HG03175 (cell line): Measurements from ENCODE around the gene EMX2.
"Not testable (repeated sequence)": the region's sequence is repeated elsewhere in the genome, so short reads cannot be mapped to it uniquely, and the experiment has no call there.

Source experiments
- ATAC-seq: cut with Tn5 transposase; IDR thresholded peaks from one replicate; pipeline ENCODE4 v1.9.1; 2021; ENCODE audit warnings: mild to moderate bottlenecking, moderate library complexity; ENCODE audit not compliant: unreplicated experiment

EMX2 gene

GRCh38 chr10:117555017-117555416 lies 12.5 kb downstream of the EMX2 start:
- no peak for ATAC-seq

- ATAC-seq = no peak
These were observed 13.3 kb downstream of the EMX2 start for GRCh38 chr10:117555863-117556262.

GRCh38 chr10:117556356-117556755 lies 13.8 kb downstream of the EMX2 start:
- ATAC-seq = no peak

GRCh38 chr10:117559712-117560111 lies 17.2 kb downstream of the EMX2 start:
- no peak for ATAC-seq

GRCh38 chr10:117560942-117561341 lies 18.4 kb downstream of the EMX2 start:
- no peak for ATAC-seq

GRCh38 chr10:117562220-117562619 lies 19.7 kb downstream of the EMX2 start:
- no peak for ATAC-seq

- no peak for ATAC-seq
These were observed 20.6 kb downstream of the EMX2 start for GRCh38 chr10:117562896-117563737.

GRCh38 chr10:117563780-117564179 lies 21.2 kb downstream of the EMX2 start:
- no peak for ATAC-seq

GRCh38 chr10:117565068-117565467 lies 22.5 kb downstream of the EMX2 start:
- ATAC-seq = no peak

- no peak for ATAC-seq
These were observed 25.8 kb downstream of the EMX2 start for GRCh38 chr10:117568334-117568733.

- no peak for ATAC-seq
These were observed 27.3 kb downstream of the EMX2 start for GRCh38 chr10:117569610-117570390.

GRCh38 chr10:117570880-117571279 lies 28.3 kb downstream of the EMX2 start:
- ATAC-seq = no peak

GRCh38 chr10:117574498-117575146 lies 32.1 kb downstream of the EMX2 start:
- no peak for ATAC-seq

- no peak for ATAC-seq
These were observed 35.9 kb downstream of the EMX2 start for GRCh38 chr10:117578490-117578889.

GRCh38 chr10:117578999-117579590 lies 36.5 kb downstream of the EMX2 start:
- no peak for ATAC-seq

GRCh38 chr10:117581961-117582360 lies 39.4 kb downstream of the EMX2 start:
- no peak for ATAC-seq

- not testable (repeated sequence) for ATAC-seq
These were observed 42.3 kb downstream of the EMX2 start for GRCh38 chr10:117584831-117585230.

- no peak for ATAC-seq
These were observed 44.5 kb downstream of the EMX2 start for GRCh38 chr10:117587036-117587435.

GRCh38 chr10:117590101-117590875 lies 47.7 kb downstream of the EMX2 start:
- ATAC-seq = no peak

- no peak for ATAC-seq
These were observed 48.5 kb downstream of the EMX2 start for GRCh38 chr10:117591043-117591442.
